ENCODE measurements around the gene RAD9A. TPM values are rescaled to one million over a fixed set of nuclear protein-coding genes. Genes with fewer than 3 reads are reported as not detected.

The RAD9A gene
- total RNA-seq, 1 donor from 2014 or later: 28.9 TPM

DNA sequence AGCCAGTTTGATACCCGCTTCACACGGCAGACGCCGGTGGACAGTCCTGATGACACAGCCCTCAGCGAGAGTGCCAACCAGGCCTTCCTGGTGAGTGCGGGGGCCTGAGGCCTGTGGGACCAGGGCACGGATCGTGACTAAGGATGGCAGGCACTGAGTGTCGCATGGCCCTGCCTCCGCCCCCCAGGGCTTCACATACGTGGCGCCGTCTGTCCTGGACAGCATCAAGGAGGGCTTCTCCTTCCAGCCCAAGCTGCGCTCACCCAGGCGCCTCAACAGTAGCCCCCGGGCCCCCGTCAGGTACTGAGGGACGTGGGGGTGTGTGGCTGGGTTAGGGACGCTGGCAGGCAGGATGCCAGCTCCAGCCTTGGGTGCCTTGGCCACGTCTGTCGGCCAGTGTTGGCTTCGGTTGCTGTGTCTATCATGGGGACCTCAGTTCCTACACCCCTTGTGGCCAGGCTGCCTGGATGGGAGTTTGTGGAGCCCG, 42.7 kb downstream of the RAD9A start:
- DNase-seq (no peak), ATAC-seq (no peak)
- TF ChIP-seq, protein P1, sequence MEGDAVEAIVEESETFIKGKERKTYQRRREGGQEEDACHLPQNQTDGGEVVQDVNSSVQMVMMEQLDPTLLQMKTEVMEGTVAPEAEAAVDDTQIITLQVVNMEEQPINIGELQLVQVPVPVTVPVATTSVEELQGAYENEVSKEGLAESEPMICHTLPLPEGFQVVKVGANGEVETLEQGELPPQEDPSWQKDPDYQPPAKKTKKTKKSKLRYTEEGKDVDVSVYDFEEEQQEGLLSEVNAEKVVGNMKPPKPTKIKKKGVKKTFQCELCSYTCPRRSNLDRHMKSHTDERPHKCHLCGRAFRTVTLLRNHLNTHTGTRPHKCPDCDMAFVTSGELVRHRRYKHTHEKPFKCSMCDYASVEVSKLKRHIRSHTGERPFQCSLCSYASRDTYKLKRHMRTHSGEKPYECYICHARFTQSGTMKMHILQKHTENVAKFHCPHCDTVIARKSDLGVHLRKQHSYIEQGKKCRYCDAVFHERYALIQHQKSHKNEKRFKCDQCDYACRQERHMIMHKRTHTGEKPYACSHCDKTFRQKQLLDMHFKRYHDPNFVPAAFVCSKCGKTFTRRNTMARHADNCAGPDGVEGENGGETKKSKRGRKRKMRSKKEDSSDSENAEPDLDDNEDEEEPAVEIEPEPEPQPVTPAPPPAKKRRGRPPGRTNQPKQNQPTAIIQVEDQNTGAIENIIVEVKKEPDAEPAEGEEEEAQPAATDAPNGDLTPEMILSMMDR (IDR thresholded peaks at IDR 0.05): no peak
- Histone ChIP-seq H3K4me3 (peak overlapping the region; percentile 3), H3K9me3 (no peaks in the 10 kb centered on the region), H3K36me3 (peaks cover 84% of the 10 kb centered on the region), H3K4me1 (peaks cover 15% of the 10 kb centered on the region), H3K27me3 (ENCODE audit: low read depth) (no peaks in the 10 kb centered on the region), H3K27ac (peak overlapping the region; percentile 24)
- intact Hi-C loops (cut with DNase I): no loop called here

DNA sequence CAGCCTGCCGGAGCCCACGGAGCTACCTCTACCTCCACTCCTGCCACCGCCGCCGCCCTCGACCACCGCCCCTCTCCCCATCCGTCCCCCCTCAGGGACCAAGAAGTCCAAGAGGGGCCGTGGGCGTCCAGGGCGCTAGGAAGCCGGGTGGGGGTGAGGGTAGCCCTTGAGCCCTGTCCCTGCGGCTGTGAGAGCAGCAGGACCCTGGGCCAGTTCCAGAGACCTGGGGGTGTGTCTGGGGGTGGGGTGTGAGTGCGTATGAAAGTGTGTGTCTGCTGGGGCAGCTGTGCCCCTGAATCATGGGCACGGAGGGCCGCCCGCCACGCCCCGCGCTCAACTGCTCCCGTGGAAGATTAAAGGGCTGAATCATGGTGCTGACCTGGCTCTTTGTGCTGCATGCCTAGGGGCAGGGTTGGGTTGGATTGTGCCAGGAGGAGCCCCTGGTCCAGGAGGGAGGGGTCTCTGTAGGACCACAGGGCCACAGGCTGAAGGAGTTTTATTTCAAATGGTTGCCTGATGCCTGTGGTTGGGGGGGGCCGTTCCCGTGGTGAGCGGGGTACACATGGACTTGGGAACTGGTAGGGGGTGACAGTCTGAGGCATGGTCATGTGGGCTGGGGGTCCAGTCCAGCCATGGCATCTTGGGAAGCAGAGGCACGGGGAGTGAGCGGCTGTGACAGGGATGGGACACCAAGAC, 43.4 kb downstream of the RAD9A start:
- TF ChIP-seq, protein P1 (IDR thresholded peaks at IDR 0.05): no peak
- ATAC-seq: no peak
- no peak for DNase-seq
- no peaks in the 10 kb centered on the region for H3K9me3 ChIP-seq
- intact Hi-C loops (cut with DNase I): no loop called here
- peak overlapping the region; percentile 50 for H3K4me3 ChIP-seq
- no peaks in the 10 kb centered on the region for H3K27me3 ChIP-seq (ENCODE audit: low read depth)
- peak overlapping the region; percentile 24 for H3K27ac ChIP-seq
- H3K4me1 ChIP-seq: peaks cover 15% of the 10 kb centered on the region
- peaks cover 89% of the 10 kb centered on the region for H3K36me3 ChIP-seq

DNA sequence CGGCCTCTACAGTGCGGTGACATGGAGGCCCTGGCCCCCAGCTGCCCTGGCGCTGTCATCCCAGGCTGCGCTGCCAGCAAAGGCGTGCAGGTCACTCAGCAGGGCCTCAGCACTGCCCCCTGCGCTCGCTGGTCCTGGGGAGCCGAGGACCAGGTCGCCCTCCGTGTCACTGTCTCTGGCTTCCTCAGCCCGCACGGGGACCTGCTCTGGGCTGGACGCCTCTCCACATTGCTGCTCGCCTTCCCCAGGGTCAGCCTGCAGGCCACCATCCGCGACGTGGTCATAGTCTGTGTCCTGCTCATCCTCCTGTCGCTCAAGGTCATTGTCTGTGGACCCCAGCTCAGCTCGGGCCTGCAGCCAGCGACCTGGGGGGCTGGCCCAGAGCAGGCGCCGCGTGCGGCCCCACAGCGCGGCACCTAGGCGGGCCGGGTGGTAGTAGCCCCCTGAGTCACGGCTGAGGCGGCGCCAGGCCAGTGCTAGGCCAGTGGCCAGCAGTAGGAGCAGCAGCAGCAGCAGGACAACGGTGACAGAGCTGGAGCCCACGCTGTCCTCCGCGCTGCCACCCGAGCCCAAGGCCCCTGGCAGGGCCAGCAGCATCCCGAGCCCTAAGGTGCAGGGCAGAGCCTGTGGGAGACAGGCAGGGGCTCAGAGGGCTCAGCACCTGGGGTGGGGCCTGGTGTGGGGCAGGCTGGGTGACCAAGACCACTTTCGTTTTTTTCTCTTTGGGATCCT, 44.1 kb downstream of the RAD9A start:
- DNase-seq: no peak

DNA sequence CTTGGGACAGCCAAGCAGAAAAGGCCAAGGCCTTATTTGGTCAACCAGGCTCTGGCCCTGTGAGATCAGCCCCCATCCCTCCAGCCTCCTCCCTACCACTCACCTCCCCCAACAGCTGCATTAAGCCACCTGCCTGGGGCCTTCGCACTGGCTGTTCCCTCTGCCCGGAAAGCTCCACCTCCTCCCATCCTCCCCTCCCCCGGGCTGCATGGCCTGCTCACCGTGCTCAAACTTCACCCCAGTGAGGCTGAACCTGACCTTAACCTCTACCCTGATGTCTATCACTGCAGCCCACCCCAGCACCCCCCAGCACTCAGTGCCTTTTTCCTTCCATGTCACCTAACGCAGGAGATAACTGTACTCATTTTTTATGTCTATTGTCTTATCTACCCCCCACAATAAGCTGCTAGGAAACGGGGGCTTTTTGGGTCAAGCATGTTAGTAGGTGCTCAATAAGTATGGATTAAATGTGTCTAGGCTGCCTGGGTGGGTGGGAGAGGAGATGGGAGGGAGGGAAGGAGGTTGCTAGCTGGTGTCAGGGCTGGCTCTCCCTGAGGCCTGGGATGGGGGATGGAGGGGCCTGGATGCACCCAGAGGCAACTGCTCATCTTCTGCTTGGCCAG, 44.8 kb downstream of the RAD9A start:
- intact Hi-C loops (cut with DNase I): no loop called here
- peak overlapping the region; percentile 58 for H3K27ac ChIP-seq
- TF ChIP-seq, protein P1 (IDR thresholded peaks at IDR 0.05): no peak

More for the DNA sequence above, 44.1 kb downstream of the RAD9A start:
- Histone ChIP-seq H3K27ac (no peak overlapping the region), H3K4me1 (peaks cover 19% of the 10 kb centered on the region), H3K4me3 (peak overlapping the region; percentile 50), H3K36me3 (peaks cover 89% of the 10 kb centered on the region), H3K9me3 (no peaks in the 10 kb centered on the region), H3K27me3 (ENCODE audit: low read depth) (no peaks in the 10 kb centered on the region)
- TF ChIP-seq, protein P1 (IDR thresholded peaks at IDR 0.05): no peak
- no peak for ATAC-seq
- intact Hi-C loops (cut with DNase I): no loop called here

DNA sequence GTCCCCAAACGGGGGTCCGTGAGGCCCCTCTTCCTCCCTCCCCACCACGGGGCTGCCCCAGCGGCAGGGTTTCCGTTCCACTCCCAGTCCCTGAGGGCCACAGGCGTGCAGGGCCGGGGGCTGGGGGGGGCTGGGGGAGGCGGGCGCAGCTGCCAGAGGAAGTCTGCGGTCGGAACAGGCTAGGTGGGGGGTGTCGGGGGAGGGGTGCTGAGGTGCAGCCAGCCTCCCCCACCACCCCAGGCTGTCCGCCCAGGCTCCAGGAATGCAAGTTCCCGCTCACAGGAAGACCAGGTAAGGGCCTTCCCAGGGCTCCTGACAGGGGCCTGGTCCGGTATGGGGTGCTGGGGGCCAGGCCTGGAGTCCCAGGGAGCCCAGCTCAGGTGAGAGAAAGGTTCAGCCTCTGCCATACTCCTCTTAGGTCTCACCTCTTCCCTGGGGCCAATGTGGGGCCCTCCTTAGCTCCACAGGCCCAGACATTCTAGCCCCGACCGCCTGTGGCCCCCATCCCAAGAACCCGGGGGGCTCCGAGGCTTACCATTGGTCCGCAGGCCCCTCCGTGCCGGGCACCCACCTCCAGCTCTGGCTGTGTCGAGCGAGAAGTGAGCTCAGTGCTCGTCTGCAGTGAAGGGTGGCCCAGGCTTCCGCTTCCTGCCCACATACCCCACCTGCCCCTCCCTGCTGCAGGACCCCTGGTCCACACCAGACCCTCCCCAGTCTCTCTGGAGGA, 45.5 kb downstream of the RAD9A start, which contains the start of gene PTPRCAP:
PTPRCAP (minus strand) TSS at position 601 of the 727 bp plus-strand sequence; CDS start at position 538, 63 bp downstream.
- Histone ChIP-seq H3K4me1 (peaks cover 30% of the 10 kb centered on the region), H3K9me3 (no peaks in the 10 kb centered on the region), H3K27ac (peak within 1 kb of the TSS; percentile 58), H3K27me3 (ENCODE audit: low read depth) (no peaks in the 10 kb centered on the region), H3K4me3 (peak within 1 kb of the TSS; percentile 50), H3K36me3 (peaks cover 89% of the 10 kb centered on the region)
- intact Hi-C loops (cut with DNase I): no loop called here
- DNase-seq (no peak), ATAC-seq (peak; percentile 23 to 53)
- TF ChIP-seq, protein P1 (IDR thresholded peaks at IDR 0.05): no peak

More for the DNA sequence above, 44.8 kb downstream of the RAD9A start:
- no peak for DNase-seq
- Histone ChIP-seq H3K27me3 (ENCODE audit: low read depth) (no peaks in the 10 kb centered on the region), H3K36me3 (peaks cover 89% of the 10 kb centered on the region), H3K4me1 (peaks cover 23% of the 10 kb centered on the region), H3K9me3 (no peaks in the 10 kb centered on the region), H3K4me3 (peak overlapping the region; percentile 50)
- ATAC-seq: peak in 1 of 2 donors; percentile 10
